Sigmoid colon (tissue), 3 donors: ENCODE results near the gene SLIT1.

ENCODE experiments used
- POLR2A ChIP-seq, 2 donors: fragments of 450-650 bp; IDR thresholded peaks; one replicate each; pipeline ENCODE4 v1.6.1; 2016; ENCODE audit warnings: antibody characterized with exemption in 2 of 2, mild to moderate bottlenecking in 2 of 2, moderate library complexity in 2 of 2
- TF ChIP-seq, protein P1 (sequence below), 4 experiments: fragments of 450-650 bp in 3 of 4; fragments of 200-600 bp in 1 of 4; IDR thresholded peaks; one replicate each; pipeline ENCODE4 v1.5.1; 2016 to 2019; ENCODE audit warnings: antibody characterized with exemption in 4 of 4, mild to moderate bottlenecking in 3 of 4, moderate library complexity in 2 of 4

DNA sequence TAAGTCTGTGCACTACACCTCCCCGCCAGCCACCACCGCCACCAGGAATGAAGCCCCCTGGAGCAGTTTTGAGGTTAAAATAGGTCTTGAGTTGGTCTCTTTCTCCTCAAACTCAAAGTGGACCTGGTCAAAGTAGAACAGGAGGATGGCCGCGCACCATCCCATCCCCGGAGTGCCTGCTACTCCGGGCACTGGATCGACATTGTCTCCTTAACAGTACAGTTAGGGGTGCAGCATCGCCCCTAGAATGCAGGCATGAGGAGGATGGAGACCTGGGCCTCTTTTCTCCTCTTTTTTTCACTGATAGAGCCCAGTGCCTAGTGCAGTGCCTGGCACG is 145.5 kb downstream of the SLIT1 start:
- TF ChIP-seq, protein P1, sequence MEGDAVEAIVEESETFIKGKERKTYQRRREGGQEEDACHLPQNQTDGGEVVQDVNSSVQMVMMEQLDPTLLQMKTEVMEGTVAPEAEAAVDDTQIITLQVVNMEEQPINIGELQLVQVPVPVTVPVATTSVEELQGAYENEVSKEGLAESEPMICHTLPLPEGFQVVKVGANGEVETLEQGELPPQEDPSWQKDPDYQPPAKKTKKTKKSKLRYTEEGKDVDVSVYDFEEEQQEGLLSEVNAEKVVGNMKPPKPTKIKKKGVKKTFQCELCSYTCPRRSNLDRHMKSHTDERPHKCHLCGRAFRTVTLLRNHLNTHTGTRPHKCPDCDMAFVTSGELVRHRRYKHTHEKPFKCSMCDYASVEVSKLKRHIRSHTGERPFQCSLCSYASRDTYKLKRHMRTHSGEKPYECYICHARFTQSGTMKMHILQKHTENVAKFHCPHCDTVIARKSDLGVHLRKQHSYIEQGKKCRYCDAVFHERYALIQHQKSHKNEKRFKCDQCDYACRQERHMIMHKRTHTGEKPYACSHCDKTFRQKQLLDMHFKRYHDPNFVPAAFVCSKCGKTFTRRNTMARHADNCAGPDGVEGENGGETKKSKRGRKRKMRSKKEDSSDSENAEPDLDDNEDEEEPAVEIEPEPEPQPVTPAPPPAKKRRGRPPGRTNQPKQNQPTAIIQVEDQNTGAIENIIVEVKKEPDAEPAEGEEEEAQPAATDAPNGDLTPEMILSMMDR (IDR thresholded peaks at IDR 0.05): no peak
- no peak for TF ChIP-seq POLR2A (IDR thresholded peaks at IDR 0.05)
